ENCODE data around the gene BACE2. TPM values are rescaled to one million over a fixed set of nuclear protein-coding genes. Genes with fewer than 3 reads are reported as not detected.

Gene BACE2
- total RNA-seq, 2 donors from 2014 or later, result 1.1 TPM

- ATAC-seq (replicated peaks in 1 of 2) (no peak), DNase-seq (no peak)
- H3K36me3 Mint-ChIP-seq (ENCODE audit: insufficient read depth in 2 of 2), result no peaks in the 10 kb centered on the region
- no peak overlapping the region for H3K4me3 Mint-ChIP-seq
- H3K9me3 Mint-ChIP-seq, result no peaks in the 10 kb centered on the region
- peaks cover 28% of the 10 kb centered on the region for H3K27me3 Mint-ChIP-seq (ENCODE audit: low read depth)
- H3K4me1 Mint-ChIP-seq (ENCODE audit: low read depth), result no peaks in the 10 kb centered on the region
- H3K27ac Mint-ChIP-seq, result no peak overlapping the region
These were observed 48.5 kb downstream of the BACE2 start for GRCh38 chr21:41216486-41216885.

DNA sequence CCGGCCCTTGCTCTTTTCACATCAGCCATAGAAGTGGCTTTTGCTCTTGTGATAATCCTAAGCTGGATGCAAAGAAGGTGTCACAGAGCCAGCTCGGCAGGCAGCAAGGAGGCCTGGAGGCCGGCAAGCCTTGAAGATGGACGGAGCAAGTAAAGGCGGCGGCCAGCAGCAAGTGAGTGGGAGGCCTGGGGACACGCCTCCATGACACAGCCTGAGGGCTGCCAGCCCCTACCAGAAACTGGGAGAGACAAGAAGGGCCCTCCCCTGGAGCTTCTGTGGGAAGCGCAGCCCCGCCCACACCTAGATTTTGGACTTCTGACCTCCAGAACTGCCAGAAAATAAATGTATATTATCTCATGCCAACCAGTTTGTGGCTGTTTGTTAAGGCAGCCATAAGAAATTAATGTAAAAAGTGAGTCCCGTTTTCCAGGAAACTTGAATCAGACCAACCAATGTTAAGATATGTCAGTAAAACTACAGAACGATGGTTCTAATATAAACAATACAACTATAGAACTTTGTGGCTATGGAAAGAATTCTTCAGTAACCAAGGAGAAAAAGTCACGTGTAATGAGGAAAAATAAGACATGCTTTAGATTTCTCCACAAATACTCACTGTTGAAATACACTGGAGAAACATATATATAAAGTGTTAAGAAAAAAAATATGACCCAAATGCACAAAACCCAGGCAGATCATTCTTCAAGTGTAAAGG is 49.9 kb downstream of the BACE2 start:
- Mint-ChIP-seq H3K4me1 (ENCODE audit: low read depth) (no peaks in the 10 kb centered on the region), H3K36me3 (ENCODE audit: insufficient read depth in 2 of 2) (no peaks in the 10 kb centered on the region), H3K4me3 (no peak overlapping the region), H3K9me3 (no peaks in the 10 kb centered on the region), H3K27me3 (ENCODE audit: low read depth) (peaks cover 27% of the 10 kb centered on the region), H3K27ac (no peak overlapping the region)
- DNase-seq (no peak), ATAC-seq (replicated peaks in 1 of 2) (no peak)

GRCh38 chr21:41219498-41220207 is 51.7 kb downstream of the BACE2 start:
- Mint-ChIP-seq H3K27ac (no peak overlapping the region), H3K9me3 (no peaks in the 10 kb centered on the region), H3K4me3 (no peak overlapping the region), H3K36me3 (ENCODE audit: insufficient read depth in 2 of 2) (no peaks in the 10 kb centered on the region), H3K27me3 (ENCODE audit: low read depth) (peaks cover 19% of the 10 kb centered on the region), H3K4me1 (ENCODE audit: low read depth) (no peaks in the 10 kb centered on the region)
- ATAC-seq (replicated peaks in 1 of 2) (no peak), DNase-seq (no peak)

DNA sequence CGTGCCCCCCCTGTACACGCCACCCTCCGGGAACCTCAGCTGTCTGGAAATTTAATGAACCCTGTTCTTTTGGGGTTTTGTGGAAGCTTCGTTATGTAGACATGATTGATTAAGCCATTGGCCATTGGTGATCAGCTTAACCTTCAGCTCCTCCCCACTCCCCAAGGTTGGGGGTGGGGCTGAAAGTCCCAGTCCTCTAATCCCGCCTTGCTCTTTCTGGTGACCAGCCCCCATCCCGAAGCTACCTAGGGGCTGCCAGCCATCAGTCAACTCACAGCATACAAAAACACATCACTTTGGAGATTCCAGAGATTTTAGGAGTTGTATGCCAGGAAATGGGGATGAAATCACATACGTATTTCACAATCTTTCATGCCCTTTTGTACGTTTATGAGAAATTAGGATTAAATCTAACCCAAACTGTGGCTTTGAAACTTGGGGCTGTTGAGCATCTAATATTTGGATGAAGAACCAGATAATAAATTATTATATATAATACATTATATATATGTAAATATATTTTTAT is 52.3 kb downstream of the BACE2 start:
- peaks cover 12% of the 10 kb centered on the region for H3K27me3 Mint-ChIP-seq (ENCODE audit: low read depth)
- no peaks in the 10 kb centered on the region for H3K9me3 Mint-ChIP-seq
- no peak overlapping the region for H3K4me3 Mint-ChIP-seq

GRCh38 chr21:41222247-41223068 is 54.5 kb downstream of the BACE2 start:
- no peak overlapping the region for H3K4me3 Mint-ChIP-seq
- ATAC-seq (replicated peaks in 1 of 2), result no peak
- peaks cover under 1% of the 10 kb centered on the region for H3K27me3 Mint-ChIP-seq (ENCODE audit: low read depth)
- H3K4me1 Mint-ChIP-seq (ENCODE audit: low read depth), result no peaks in the 10 kb centered on the region
- H3K36me3 Mint-ChIP-seq (ENCODE audit: insufficient read depth in 2 of 2), result no peaks in the 10 kb centered on the region
- H3K9me3 Mint-ChIP-seq, result no peaks in the 10 kb centered on the region
- no peak overlapping the region for H3K27ac Mint-ChIP-seq
- no peak for DNase-seq

More for the DNA sequence above, 52.3 kb downstream of the BACE2 start:
- H3K4me1 Mint-ChIP-seq (ENCODE audit: low read depth), result no peaks in the 10 kb centered on the region
- H3K36me3 Mint-ChIP-seq (ENCODE audit: insufficient read depth in 2 of 2), result no peaks in the 10 kb centered on the region
- DNase-seq (no peak), ATAC-seq (replicated peaks in 1 of 2) (no peak)
- H3K27ac Mint-ChIP-seq, result no peak overlapping the region

DNA sequence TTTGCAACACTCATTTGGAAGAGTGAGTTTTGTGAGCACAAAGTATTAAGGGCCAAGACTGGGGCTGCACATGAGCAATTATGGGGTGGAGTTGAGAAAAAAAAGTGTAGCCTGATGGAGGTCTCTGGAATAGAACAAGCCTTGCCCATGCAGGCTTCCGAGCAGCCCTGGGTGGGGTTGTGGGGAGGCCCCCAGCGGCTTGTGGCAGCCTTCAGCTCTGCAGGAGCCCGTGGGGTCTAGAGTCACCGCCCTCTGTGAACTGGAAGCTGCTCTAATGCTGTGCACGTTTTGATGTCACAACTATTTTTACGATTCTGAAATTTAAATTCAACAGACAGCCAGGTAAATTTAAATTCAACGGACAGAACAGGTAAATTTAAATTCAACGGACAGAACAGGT is 58.9 kb downstream of the BACE2 start:
- ATAC-seq (replicated peaks in 1 of 2) (no peak), DNase-seq (no peak)
- no peaks in the 10 kb centered on the region for H3K36me3 Mint-ChIP-seq (ENCODE audit: insufficient read depth in 2 of 2)
- H3K4me1 Mint-ChIP-seq (ENCODE audit: low read depth), result no peaks in the 10 kb centered on the region
- H3K27me3 Mint-ChIP-seq (ENCODE audit: low read depth), result peaks cover 12% of the 10 kb centered on the region
- H3K9me3 Mint-ChIP-seq, result no peaks in the 10 kb centered on the region
- H3K4me3 Mint-ChIP-seq, result no peak overlapping the region
- H3K27ac Mint-ChIP-seq, result no peak overlapping the region

DNA sequence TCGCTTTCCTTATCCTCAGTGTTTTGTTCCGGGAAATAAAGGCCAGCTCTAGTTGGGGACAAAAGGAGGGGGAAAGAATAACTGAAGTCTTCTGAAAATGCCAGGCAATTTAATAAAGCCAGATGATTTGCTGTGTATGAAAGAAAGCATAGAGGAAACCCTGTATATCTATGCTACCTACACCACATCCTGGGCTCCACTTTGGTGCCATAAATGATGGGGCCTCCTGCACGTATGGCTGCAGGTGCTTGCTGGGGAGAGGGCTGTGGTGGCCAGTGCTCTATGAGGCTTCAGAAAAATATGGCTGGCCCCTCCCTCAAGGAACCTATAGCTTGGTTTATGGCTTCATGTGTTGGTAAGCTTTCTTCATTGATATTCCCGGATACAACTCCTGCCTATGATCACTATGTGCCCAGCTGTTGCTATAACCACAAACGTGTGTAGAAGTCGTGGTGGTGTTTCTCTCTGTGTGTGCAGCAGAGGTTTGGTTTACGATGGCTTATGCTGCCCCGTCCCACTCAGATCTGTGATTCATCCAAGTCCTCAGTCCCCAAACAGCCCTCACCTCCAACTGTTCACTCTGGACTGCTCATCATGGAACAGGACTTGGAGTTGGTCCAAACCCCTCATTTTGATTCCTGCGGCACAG is 59.5 kb downstream of the BACE2 start:
- Mint-ChIP-seq H3K4me1 (ENCODE audit: low read depth) (no peaks in the 10 kb centered on the region), H3K27me3 (ENCODE audit: low read depth) (peaks cover 18% of the 10 kb centered on the region), H3K9me3 (no peaks in the 10 kb centered on the region), H3K27ac (no peak overlapping the region), H3K36me3 (ENCODE audit: insufficient read depth in 2 of 2) (no peaks in the 10 kb centered on the region), H3K4me3 (no peak overlapping the region)
- peak in 1 of 2 donors; percentile 26 for ATAC-seq (replicated peaks in 1 of 2)
- no peak for DNase-seq

DNA sequence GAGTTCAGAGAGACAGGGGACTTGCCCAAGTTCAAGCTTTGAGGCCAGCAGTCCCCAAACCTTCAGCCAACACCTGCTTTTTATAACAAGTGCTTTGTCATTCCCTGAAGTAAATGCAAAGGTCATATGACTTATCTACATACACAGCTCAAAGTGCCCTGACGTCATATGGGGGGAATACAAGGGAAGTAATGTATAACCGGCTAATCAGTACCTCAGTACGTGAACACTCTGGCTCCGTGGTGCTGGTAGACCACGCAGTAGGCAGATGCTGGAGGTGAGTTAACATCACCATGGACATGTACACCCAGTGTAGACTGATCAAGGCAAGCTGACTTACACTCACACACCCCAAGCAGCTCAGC is 60.0 kb downstream of the BACE2 start:
- no peaks in the 10 kb centered on the region for H3K9me3 Mint-ChIP-seq
- no peak overlapping the region for H3K27ac Mint-ChIP-seq
- no peaks in the 10 kb centered on the region for H3K4me1 Mint-ChIP-seq (ENCODE audit: low read depth)
- no peaks in the 10 kb centered on the region for H3K36me3 Mint-ChIP-seq (ENCODE audit: insufficient read depth in 2 of 2)
- H3K4me3 Mint-ChIP-seq, result no peak overlapping the region
- ATAC-seq (replicated peaks in 1 of 2) (peak in 1 of 2 donors; percentile 19), DNase-seq (no peak)
- peaks cover 19% of the 10 kb centered on the region for H3K27me3 Mint-ChIP-seq (ENCODE audit: low read depth)

DNA sequence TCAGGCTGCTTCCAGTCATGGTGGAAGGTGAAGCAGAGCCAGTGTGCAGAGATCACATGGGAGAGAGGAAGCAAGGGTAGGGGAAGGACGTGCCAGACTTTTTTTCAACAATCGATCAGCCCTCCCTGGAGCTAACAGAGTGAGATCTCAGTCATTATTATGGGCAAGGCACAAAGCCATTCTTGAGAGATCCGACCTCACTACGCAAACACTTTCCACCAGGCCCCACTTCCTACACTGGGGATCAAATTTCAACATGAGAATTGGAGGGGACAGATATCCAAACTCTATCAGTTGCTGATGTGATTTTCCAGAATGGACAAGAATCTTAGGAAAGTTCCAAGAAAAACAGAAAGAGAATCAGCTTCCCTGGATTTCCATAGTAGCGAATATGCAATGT is 60.5 kb downstream of the BACE2 start:
- Mint-ChIP-seq H3K27me3 (ENCODE audit: low read depth) (peaks cover 19% of the 10 kb centered on the region), H3K4me1 (ENCODE audit: low read depth) (no peaks in the 10 kb centered on the region), H3K36me3 (ENCODE audit: insufficient read depth in 2 of 2) (no peaks in the 10 kb centered on the region), H3K4me3 (no peak overlapping the region), H3K9me3 (no peaks in the 10 kb centered on the region), H3K27ac (no peak overlapping the region)
- DNase-seq, result no peak
- no peak for ATAC-seq (replicated peaks in 1 of 2)

GRCh38 chr21:41228958-41229357 is 61.0 kb downstream of the BACE2 start:
- Mint-ChIP-seq H3K4me3 (no peak overlapping the region), H3K36me3 (ENCODE audit: insufficient read depth in 2 of 2) (no peaks in the 10 kb centered on the region), H3K27me3 (ENCODE audit: low read depth) (peaks cover 19% of the 10 kb centered on the region), H3K9me3 (no peaks in the 10 kb centered on the region), H3K27ac (no peak overlapping the region), H3K4me1 (ENCODE audit: low read depth) (peaks cover 2% of the 10 kb centered on the region)
- no peak for DNase-seq
- no peak for ATAC-seq (replicated peaks in 1 of 2)

DNA sequence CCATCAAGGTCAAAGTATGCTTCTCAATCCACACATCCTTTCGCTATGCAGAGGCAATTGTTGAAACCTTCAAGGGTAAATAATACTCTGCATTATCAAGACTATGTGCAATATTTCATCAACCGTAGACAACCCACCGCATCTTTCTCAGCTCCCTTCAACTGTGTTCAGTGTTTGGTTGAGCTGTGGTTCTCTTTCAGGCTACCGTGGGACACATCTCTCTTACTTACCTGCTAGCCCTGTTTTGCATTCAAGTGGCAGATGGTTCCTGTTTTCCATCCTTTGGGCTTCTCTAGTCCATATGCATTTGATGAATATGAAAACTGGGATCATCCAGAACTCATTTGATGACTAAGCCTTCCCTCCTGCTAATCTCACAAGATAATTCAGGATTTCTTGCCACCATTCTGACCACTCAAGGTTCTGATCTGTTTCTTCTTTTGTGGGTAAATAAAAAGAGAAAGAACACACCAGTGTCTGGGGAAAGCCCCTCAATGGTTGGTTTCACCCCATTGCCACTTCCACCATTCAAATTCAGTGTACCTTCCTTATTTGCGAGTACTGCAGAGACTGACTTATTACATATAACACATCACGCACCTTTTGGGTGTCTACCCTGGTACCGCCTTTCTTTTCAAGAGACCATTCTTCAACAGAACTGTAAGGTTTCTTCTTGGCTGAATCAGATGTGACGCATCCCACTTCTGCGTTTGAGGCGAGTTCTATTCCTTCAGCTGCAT is 61.7 kb downstream of the BACE2 start:
- Mint-ChIP-seq H3K27me3 (ENCODE audit: low read depth) (peaks cover 19% of the 10 kb centered on the region), H3K36me3 (ENCODE audit: insufficient read depth in 2 of 2) (no peaks in the 10 kb centered on the region), H3K4me1 (ENCODE audit: low read depth) (peaks cover 6% of the 10 kb centered on the region), H3K4me3 (no peak overlapping the region), H3K9me3 (no peaks in the 10 kb centered on the region), H3K27ac (no peak overlapping the region)
- DNase-seq (no peak), ATAC-seq (replicated peaks in 1 of 2) (no peak)

- Mint-ChIP-seq H3K4me3 (no peak overlapping the region), H3K36me3 (ENCODE audit: insufficient read depth in 2 of 2) (no peaks in the 10 kb centered on the region), H3K27ac (no peak overlapping the region), H3K27me3 (ENCODE audit: low read depth) (peaks cover 19% of the 10 kb centered on the region), H3K9me3 (no peaks in the 10 kb centered on the region), H3K4me1 (ENCODE audit: low read depth) (peaks cover 6% of the 10 kb centered on the region)
- DNase-seq (no peak), ATAC-seq (replicated peaks in 1 of 2) (no peak)
These were observed 62.5 kb downstream of the BACE2 start for GRCh38 chr21:41230497-41230896.

Measured in activated T-cell treated with anti-CD3 and anti-CD28 coated beads, Interleukin-2, amount 50 U/mL, for 72 hours (primary cell).